K562 (cell line): ENCODE measurements around the gene EIF4G2. TPM values are rescaled to one million over a fixed set of nuclear protein-coding genes. Genes with fewer than 3 reads are reported as not detected.

Source experiments
- ATAC-seq: fragments of 200-7000 bp; cut with Tn5 transposase; 3 replicates; pipeline ENCODE4 v1.9.1; 2020; ENCODE audit warnings: moderate library complexity
- BruUV-seq: library from RNA; stranded (reverse); fragments of 400-500 nt; replicated peaks from 2 replicates; lab custom pipeline; 2021; lab: Mats Ljungman, UMichigan
- CTCF ChIA-PET: fragments of 300-600 bp; formaldehyde crosslinking; extraction: SDS; loops from one replicate; lab custom pipeline; 2021; ENCODE audit warnings: low intra/inter-chr PET ratio; lab: Yijun Ruan, JAX
- POLR2A ChIA-PET: fragments of 300-600, 350-650 bp; sonication (Branson Sonifier 250); formaldehyde crosslinking; extraction: SDS; loops from one replicate; lab custom pipeline; 2021; ENCODE audit warnings: antibody characterized with exemption, inconsistent platforms; lab: Yijun Ruan, JAX
- DNase-seq, 4 experiments: peaks; one replicate each; pipeline versions ENCODE4 v3.0.0 to v3.0.0-alpha.2; 2011 to 2018; ENCODE audit warnings: low spot score in 3 of 4, mixed read lengths in 3 of 4; ENCODE audit errors: extremely low read depth in 1 of 4
- FAIRE-seq: peaks from 2 replicates; lab custom pipeline; 2011; peaks lifted over from hg19 to GRCh38; lab: Jason Lieb, UNC
- H2AFZ ChIP-seq: 2 replicates; pipeline ENCODE4 v1.6.0; 2011; ENCODE audit warnings: low read depth, low read length, control low read depth, inconsistent platforms
- H3K27ac ChIP-seq: fragments of 200-600 bp; 3 replicates; pipeline ENCODE4 v1.8.0; 2011; ENCODE audit warnings: low read depth, mild to moderate bottlenecking, control low read depth, inconsistent platforms, low read length, moderate library complexity, mixed read lengths; ENCODE audit errors: extremely low read depth
- H3K27me3 ChIP-seq, 2 experiments: fragments of 300-600 bp in 1 of 2; 2 replicates in 1 of 2; 3 replicates in 1 of 2; pipeline versions ENCODE4 v1.6.0 to v1.8.0; 2011; ENCODE audit warnings: inconsistent platforms in 2 of 2, low read length in 2 of 2, mild to moderate bottlenecking in 1 of 2, mixed read lengths in 1 of 2, moderate library complexity in 1 of 2; ENCODE audit not compliant: control insufficient read depth in 2 of 2, insufficient read depth in 2 of 2
- H3K36me3 ChIP-seq: fragments of 300-600 bp; 3 replicates; pipeline ENCODE4 v1.8.0; 2011; ENCODE audit warnings: mild to moderate bottlenecking, low read length, inconsistent platforms; ENCODE audit not compliant: control insufficient read depth, insufficient read depth
- H3K4me1 ChIP-seq, 2 experiments: fragments of 200-600 bp in 1 of 2; replicated peaks in 1 of 2; 2 replicates in 1 of 2; 3 replicates in 1 of 2; pipeline versions ENCODE4 v1.5.1 to v1.8.0; 2011; ENCODE audit warnings: inconsistent platforms in 2 of 2, low read length in 2 of 2, mild to moderate bottlenecking in 1 of 2, mixed read lengths in 1 of 2, moderate library complexity in 1 of 2; ENCODE audit not compliant: control insufficient read depth in 2 of 2, insufficient read depth in 2 of 2
- H3K4me2 ChIP-seq: 2 replicates; pipeline ENCODE4 v1.6.1; 2011; ENCODE audit warnings: low read length, control low read depth, inconsistent platforms, mixed read lengths; ENCODE audit not compliant: insufficient read depth
- H3K4me3 ChIP-seq: fragments of 200-600 bp; sonication (generic), shearing (Covaris generic); 2 replicates; pipeline ENCODE4 v1.5.1; 2016; ENCODE audit warnings: control low read depth, inconsistent platforms
- H3K79me2 ChIP-seq: fragments of 200-600 bp; 3 replicates; pipeline ENCODE4 v1.8.0; 2011; ENCODE audit warnings: low read length, inconsistent platforms; ENCODE audit not compliant: control insufficient read depth, insufficient read depth
- H3K9ac ChIP-seq, 2 experiments: 2 replicates each; pipeline versions ENCODE4 v1.6.0 to v1.6.1; 2011; ENCODE audit warnings: low read depth in 2 of 2, low read length in 2 of 2, control low read depth in 1 of 2, inconsistent platforms in 1 of 2, mild to moderate bottlenecking in 1 of 2, mixed read lengths in 1 of 2; ENCODE audit not compliant: insufficient read depth in 1 of 2
- H3K9me1 ChIP-seq: one replicate; pipeline ENCODE4 v1.6.0; 2011; ENCODE audit warnings: inconsistent platforms, mild to moderate bottlenecking, low read length, moderate library complexity; ENCODE audit not compliant: control insufficient read depth, insufficient read depth
- H3K9me3 ChIP-seq: replicated peaks from 2 replicates; pipeline ENCODE4 v1.5.1; 2011; ENCODE audit warnings: low read depth, low read length, inconsistent platforms; ENCODE audit not compliant: control insufficient read depth, insufficient read depth
- H4K20me1 ChIP-seq: replicated peaks from 2 replicates; pipeline ENCODE4 v1.6.1; 2011; ENCODE audit warnings: low read length, inconsistent platforms, mixed read lengths; ENCODE audit not compliant: control insufficient read depth, insufficient read depth
- CEBPZ ChIP-seq: fragments of 150-350 bp; IDR thresholded peaks from 2 replicates; pipeline ENCODE4 v1.6.1; 2014; ENCODE audit warnings: low read depth, mild to moderate bottlenecking, low read length, borderline replicate concordance
- CREB5 ChIP-seq: fragments of 250-450 bp; sonication (Bioruptor Pico); IDR thresholded peaks from 2 replicates; pipeline ENCODE4 v1.5.0; 2020; ENCODE audit warnings: mild to moderate bottlenecking
- MAX ChIP-seq: sonication (generic); formaldehyde crosslinking; IDR thresholded peaks from 2 replicates; pipeline ENCODE4 v1.9.0; 2022; ENCODE audit warnings: mild to moderate bottlenecking, missing genetic modification reagents
- RBM25 ChIP-seq: fragments of 200-400 bp; formaldehyde crosslinking; IDR thresholded peaks from 2 replicates; pipeline ENCODE4 v1.6.1; 2018; ENCODE audit warnings: low read length, low read depth, moderate library complexity; ENCODE audit not compliant: severe bottlenecking
- SP2 ChIP-seq: IDR thresholded peaks from 2 replicates; pipeline ENCODE4 v1.6.1; 2011; ENCODE audit warnings: mild to moderate bottlenecking, low read depth, low read length, moderate library complexity; ENCODE audit not compliant: poor library complexity, severe bottlenecking; ENCODE audit errors: extremely low read depth
- ZNF121 ChIP-seq: sonication (generic); formaldehyde crosslinking; conservative IDR thresholded peaks from 2 replicates; pipeline ENCODE4 v1.8.0; 2022; ENCODE audit warnings: missing genetic modification reagents
- WGBS: fragments of 100-300 bp; shearing (Covaris generic); methylation state at CpG from one replicate; pipeline ENCODE4 v1.1.6; 2016; ENCODE audit warnings: low coverage, mixed read lengths; ENCODE audit not compliant: insufficient coverage; ENCODE audit errors: missing lambda C conversion rate; 5-methylcytosine and 5-hydroxymethylcytosine counted together
- in situ Hi-C: fragments of 300-500 bp; cut with MboI; formaldehyde crosslinking; loops from 4 replicates; pipeline ENCODE4 v1.15.0; 2018; ENCODE audit warnings: inconsistent platforms, mixed read lengths
- intact Hi-C: fragments of 100-400 bp; cut with micrococcal nuclease; formaldehyde crosslinking; loops from 2 replicates; pipeline ENCODE4 v1.14.2; 2022
- polyA plus RNA-seq, 8 experiments: library from polyadenylated mRNA; depleted of rRNA in 4 of 8; stranded (reverse) in 5 of 8; unstranded in 3 of 8; fragments of >200 nt; fragmentation: Nextera tagmentation in 2 of 8; fragmentation: Illumina TruSeq in 1 of 8; extraction: Ambion mirVana in 2 of 8; extraction: Trizol in 1 of 8; gene quantifications; 2 replicates each; pipeline versions ENCODE4 v1.2.1 to v1.2.3, GENCODE V29; 2011 to 2014; ENCODE audit warnings: inconsistent platforms in 1 of 8, missing spikeins in 1 of 8
- total RNA-seq, 7 experiments: library from RNA; depleted of rRNA in 6 of 7; stranded (reverse); fragments of >200 nt in 6 of 7; fragmentation: Illumina TruSeq in 2 of 7; extraction: Trizol in 2 of 7; gene quantifications; 2 replicates each; pipeline versions ENCODE4 v1.2.1 to v1.2.3, GENCODE V29; 2011 to 2021; ENCODE audit warnings: low replicate concordance in 1 of 7

EIF4G2 gene
- total and polyA plus RNA-seq, 9 of the 15 experiments (the other 6 are each of a cell fraction or from before 2014, with no cell fraction given): 206 to 790 (median 646) TPM

- Histone ChIP-seq H2AFZ (no peak overlapping the region), H3K27me3 (no peaks in the 10 kb centered on the region), H3K9me1 (no peaks in the 10 kb centered on the region), H3K79me2 (no peaks in the 10 kb centered on the region; the same call in 2 of the 3 replicates), H3K4me2 (no peak overlapping the region), H3K4me3 (no peak overlapping the region), H3K4me1 (no peaks in the 10 kb centered on the region), H3K9ac (no peak overlapping the region), H4K20me1 (no peaks in the 10 kb centered on the region), H3K27ac (no peak overlapping the region), H3K36me3 (peaks cover 16% of the 10 kb centered on the region), H3K9me3 (no peaks in the 10 kb centered on the region)
- POLR2A ChIA-PET: interaction anchor here (2.3 to 3.0 kb wide), 3 partner anchors 10 to 39 kb away, joined by 13 to 15 read pairs (median 14); partner anchors contain the start of genes EIF4G2 and ZBED5
- intact Hi-C loops (no loop called here), in situ Hi-C loops (no loop called here)
- no peak for DNase-seq
- CTCF ChIA-PET: no interaction called here
- WGBS: 91% methylated on average over 3 of the region's 3 CpGs
- no peak for ATAC-seq
- BruUV-seq: no TSS peak
- FAIRE-seq: no peak
- TF ChIP-seq MAX (CRISPR knock-in tag) (no peak), CEBPZ (no peak), RBM25 (peak; percentile 19), ZNF121 (CRISPR knock-in tag) (peak; percentile 99), CREB5 (no peak), SP2 (no peak)
Observed at GRCh38 chr11:10847960-10848860, 39.5 kb upstream of the EIF4G2 start.
